Stomach (tissue), 4 donors: Measurements from ENCODE around the gene IL31RA.

Experiments
- EP300 ChIP-seq: sonication (generic); formaldehyde crosslinking; IDR thresholded peaks from one replicate; pipeline ENCODE4 v1.6.1; 2017; ENCODE audit warnings: antibody characterized with exemption
- POLR2A ChIP-seq, 4 donors: fragments of 450-650 bp; IDR thresholded peaks; one replicate each; pipeline ENCODE4 v1.6.1; 2016; ENCODE audit warnings: antibody characterized with exemption in 4 of 4, control low read depth in 2 of 4, mild to moderate bottlenecking in 1 of 4, moderate library complexity in 1 of 4
- POLR2AphosphoS5 ChIP-seq, 3 donors: sonication (generic); formaldehyde crosslinking; IDR thresholded peaks; one replicate each; pipeline ENCODE4 v1.6.1; 2016; ENCODE audit warnings: antibody characterized with exemption in 3 of 3
- TF ChIP-seq, protein P1 (sequence below), 7 experiments: fragments of 450-650 bp in 4 of 7; fragments of 200-600 bp in 3 of 7; sonication (generic) in 3 of 7; IDR thresholded peaks; one replicate each; pipeline ENCODE4 v1.5.1; 2016 to 2019; ENCODE audit warnings: antibody characterized with exemption in 7 of 7, control low read depth in 2 of 7, mild to moderate bottlenecking in 1 of 7

DNA sequence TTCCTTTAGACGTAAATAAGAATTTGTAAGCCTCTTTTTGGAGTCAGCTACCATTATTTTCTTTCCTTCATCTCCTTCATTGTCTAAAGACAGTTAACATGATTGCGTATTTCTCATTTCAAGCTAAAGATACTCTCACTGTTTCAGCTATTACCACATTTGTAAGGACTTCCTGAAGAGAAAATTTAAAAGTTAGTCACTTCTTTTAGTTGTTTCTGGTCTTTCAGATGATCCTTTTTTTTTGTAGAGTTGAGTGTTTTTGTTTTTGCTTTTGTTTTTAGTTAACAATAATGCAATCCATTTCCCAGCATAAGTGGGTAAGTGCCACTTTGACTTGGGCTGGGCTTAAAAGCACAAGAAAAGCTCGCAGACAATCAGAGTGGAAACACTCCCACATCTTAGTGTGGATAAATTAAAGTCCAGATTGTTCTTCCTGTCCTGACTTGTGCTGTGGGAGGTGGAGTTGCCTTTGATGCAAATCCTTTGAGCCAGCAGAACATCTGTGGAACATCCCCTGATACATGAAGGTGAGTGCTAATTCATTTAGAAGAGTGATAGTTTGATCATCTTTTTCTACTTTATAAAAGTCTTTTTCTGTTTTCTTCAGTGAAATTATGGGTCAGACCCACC, 2.0 kb downstream of the IL31RA start:
- no peak for TF ChIP-seq POLR2A (IDR thresholded peaks at IDR 0.05)
- TF ChIP-seq, protein P1, sequence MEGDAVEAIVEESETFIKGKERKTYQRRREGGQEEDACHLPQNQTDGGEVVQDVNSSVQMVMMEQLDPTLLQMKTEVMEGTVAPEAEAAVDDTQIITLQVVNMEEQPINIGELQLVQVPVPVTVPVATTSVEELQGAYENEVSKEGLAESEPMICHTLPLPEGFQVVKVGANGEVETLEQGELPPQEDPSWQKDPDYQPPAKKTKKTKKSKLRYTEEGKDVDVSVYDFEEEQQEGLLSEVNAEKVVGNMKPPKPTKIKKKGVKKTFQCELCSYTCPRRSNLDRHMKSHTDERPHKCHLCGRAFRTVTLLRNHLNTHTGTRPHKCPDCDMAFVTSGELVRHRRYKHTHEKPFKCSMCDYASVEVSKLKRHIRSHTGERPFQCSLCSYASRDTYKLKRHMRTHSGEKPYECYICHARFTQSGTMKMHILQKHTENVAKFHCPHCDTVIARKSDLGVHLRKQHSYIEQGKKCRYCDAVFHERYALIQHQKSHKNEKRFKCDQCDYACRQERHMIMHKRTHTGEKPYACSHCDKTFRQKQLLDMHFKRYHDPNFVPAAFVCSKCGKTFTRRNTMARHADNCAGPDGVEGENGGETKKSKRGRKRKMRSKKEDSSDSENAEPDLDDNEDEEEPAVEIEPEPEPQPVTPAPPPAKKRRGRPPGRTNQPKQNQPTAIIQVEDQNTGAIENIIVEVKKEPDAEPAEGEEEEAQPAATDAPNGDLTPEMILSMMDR (IDR thresholded peaks at IDR 0.05), result no peak
- no peak for TF ChIP-seq POLR2AphosphoS5 (IDR thresholded peaks at IDR 0.05)
- TF ChIP-seq EP300, result no peak
